HFF-Myc (cell line): ENCODE results near the gene TOM1L1.
A peak's percentile ranks its signal among the peaks of the same experiment; 100 is the strongest.

ENCODE experiments used
- DNase-seq: peaks from one replicate; pipeline ENCODE4 v3.0.0-alpha.2; 2011; ENCODE audit warnings: low read depth; ENCODE audit errors: extremely low read depth
- H3K4me3 ChIP-seq: replicated peaks from 2 replicates; pipeline ENCODE4 v1.5.1; 2011; ENCODE audit warnings: low read depth, mild to moderate bottlenecking, control low read depth, low read length
- CTCF ChIP-seq: IDR thresholded peaks from 2 replicates; pipeline ENCODE4 v1.5.1; 2012; ENCODE audit warnings: mild to moderate bottlenecking, low read depth, low read length, control low read depth; ENCODE audit errors: missing control alignments

TOM1L1 gene

DNA sequence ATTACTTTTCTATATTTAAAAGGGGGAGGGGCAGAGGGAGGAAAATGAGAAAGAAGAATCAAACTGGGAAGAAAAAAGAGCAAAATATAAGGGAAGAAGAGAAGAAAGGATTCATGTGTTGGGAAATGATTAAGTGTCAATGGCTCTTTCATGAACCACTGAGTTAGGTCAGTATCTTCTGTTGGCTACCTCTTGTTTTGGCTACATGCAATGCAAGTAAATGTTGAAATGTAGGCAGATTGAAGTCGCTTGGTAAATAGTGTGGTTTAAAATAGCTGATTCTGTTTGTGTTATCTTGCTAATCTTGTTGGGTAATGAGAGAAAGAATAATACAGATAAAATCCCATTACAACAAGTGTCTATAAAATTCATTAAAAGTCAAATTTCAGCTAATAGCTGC, 40.6 kb downstream of the TOM1L1 start:
- DNase-seq: no peak
- H3K4me3 ChIP-seq: no peak overlapping the region
- no peak for TF ChIP-seq CTCF

DNA sequence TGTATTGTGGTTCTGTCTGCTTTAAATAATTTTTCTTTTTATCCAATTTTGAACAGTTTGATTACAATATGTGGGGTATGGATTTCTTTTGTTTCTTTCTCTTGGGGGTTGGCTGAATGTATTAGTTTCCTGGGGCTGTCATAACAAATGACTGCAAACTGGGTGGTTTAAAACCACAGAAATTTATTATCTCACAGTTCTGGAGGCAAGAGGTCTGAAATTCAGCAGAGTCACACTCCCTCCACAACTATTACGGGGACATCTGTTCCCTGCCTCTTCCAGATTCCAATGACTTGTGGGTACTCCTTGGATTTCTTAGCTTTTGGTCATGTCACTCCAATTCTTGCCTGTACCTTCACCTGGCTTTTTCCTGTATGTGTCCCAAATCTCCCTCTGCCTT, 44.1 kb downstream of the TOM1L1 start:
- no peak for DNase-seq
- H3K4me3 ChIP-seq: no peak overlapping the region
- no peak for TF ChIP-seq CTCF

DNA sequence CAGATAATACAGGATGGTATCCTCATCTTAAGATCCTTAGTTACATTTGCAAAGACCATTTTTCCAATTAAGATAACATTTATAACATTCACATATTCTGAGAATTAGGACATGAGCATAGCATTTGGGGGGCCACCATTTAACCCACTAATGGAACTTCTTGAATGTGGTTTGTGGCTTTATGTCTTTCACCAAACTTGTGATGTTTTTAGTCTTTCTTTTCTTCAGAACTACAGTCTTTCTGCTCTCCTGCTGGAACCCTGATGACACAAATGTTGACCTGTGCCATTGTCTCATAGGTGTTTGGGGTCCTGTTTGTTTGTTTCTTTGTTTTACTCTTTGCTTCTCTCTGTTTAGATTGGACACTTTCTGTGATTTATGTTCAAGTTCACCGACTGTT, 44.6 kb downstream of the TOM1L1 start:
- no peak for DNase-seq
- TF ChIP-seq CTCF: no peak
- H3K4me3 ChIP-seq: no peak overlapping the region

- DNase-seq: no peak
- H3K4me3 ChIP-seq: no peak overlapping the region
- TF ChIP-seq CTCF: no peak
Measured at GRCh38 chr17:54945671-54946070, 45.0 kb downstream of the TOM1L1 start.

DNA sequence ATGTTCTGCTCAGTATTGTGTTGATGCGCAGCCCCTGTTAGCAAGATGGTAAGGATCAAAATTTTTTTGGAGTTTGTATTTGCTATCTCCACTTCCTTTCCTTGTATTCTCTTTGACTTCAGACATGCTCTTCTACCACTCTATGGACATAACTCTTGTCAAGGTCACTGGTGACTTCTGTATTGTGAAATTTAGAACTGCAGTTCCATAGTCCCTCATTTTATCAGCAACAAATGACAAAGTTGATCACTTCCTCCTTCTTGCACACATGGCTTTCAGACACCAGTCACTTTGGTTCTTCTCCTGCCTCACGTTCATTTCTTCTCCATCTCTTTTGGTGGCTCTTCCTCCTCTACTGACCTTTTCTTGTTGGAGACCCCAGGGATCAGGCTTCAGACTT, 46.7 kb downstream of the TOM1L1 start:
- no peak for DNase-seq
- TF ChIP-seq CTCF: no peak
- H3K4me3 ChIP-seq: no peak overlapping the region

DNA sequence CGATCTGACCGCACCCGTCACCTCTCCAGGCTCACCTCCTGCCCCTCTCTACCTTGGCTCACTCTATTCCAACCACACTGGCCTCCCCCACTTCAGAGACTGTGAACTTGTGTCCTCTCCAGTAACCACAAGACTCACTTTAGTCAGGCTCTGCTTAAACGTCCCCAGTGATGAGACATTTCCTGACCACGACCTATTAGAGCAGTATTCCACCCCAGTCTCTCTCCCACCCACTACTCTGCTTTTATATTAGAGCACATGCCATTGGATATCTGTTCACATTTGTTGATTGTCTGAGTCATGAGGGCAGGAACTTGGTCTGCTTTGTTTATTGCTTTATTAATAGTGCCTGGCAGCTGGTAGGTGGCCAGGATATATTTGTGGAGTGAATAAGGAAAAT, 47.7 kb downstream of the TOM1L1 start:
- H3K4me3 ChIP-seq: no peak overlapping the region
- DNase-seq: peak; percentile 93
- no peak for TF ChIP-seq CTCF

DNA sequence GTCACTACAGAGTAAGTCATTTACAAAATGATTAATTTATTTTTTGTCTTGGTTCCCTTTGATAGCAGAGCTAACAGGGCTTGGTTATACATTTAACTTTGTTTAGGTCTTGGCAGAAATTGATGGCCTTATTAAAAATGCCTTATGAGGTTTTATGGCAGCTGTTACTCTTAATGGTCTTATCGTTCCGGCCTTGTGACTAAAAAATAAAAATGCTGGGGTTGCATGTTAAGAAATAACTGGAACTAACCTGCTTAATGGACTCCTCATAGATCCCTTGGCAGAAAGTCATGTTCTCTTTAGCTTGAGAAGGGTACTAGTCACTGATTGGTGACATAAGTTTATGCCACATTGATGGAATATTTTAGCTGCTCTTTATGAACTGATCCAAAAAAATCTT, 49.5 kb downstream of the TOM1L1 start:
- no peak for TF ChIP-seq CTCF
- no peak overlapping the region for H3K4me3 ChIP-seq
- no peak for DNase-seq
